Stimulated activated CD8-positive, alpha-beta memory T cell treated with anti-CD3 and anti-CD28 coated beads, Interleukin-12 subunit alpha, Interleukin-12 subunit beta, amount 100 ng/mL, for 4 hours (primary cell): ENCODE results near the gene CYCS.
A peak's percentile ranks its signal among the peaks of the same experiment; 100 is the strongest.
"Not testable (repeated sequence)": the region's sequence is repeated elsewhere in the genome, so short reads cannot be mapped to it uniquely, and the experiment has no call there.

Source experiments
- DNase-seq: peaks from one replicate; pipeline ENCODE4 v3.0.0-alpha.2; 2020; ENCODE audit warnings: low read depth

CYCS gene

DNA sequence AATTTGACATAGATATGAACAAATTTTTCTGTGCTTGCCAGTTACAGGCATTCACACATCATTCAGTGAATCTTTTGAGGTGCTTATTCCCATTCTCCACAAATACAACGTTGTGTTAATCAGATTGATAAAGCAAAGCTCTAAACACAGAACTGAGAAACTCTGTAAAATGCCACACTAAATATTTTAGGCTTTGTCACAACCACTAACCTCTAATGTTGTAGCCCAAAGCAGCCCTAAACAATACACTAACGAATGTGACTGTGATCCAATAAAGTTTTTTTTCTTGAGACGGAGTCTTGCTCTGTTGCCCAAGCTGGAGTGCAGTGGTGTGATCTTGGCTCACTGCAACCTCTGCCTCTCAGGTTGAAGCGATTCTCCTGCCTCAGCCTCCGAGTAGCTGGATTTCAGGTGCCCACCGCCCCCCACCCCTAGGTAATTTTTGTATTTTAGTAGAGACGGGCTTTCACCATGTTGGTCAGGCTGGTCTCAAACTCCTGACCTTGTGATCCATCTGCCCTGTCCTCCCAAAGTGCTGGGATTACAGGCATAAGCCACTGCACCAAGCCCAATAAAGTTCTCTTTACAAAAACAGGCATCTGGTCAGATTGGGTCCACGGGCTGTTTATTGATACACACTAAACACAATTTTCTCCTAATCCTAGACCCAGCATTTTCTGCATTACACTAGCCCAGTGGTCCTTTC, 6.9 kb downstream of the CYCS start:
- no peak for DNase-seq

DNA sequence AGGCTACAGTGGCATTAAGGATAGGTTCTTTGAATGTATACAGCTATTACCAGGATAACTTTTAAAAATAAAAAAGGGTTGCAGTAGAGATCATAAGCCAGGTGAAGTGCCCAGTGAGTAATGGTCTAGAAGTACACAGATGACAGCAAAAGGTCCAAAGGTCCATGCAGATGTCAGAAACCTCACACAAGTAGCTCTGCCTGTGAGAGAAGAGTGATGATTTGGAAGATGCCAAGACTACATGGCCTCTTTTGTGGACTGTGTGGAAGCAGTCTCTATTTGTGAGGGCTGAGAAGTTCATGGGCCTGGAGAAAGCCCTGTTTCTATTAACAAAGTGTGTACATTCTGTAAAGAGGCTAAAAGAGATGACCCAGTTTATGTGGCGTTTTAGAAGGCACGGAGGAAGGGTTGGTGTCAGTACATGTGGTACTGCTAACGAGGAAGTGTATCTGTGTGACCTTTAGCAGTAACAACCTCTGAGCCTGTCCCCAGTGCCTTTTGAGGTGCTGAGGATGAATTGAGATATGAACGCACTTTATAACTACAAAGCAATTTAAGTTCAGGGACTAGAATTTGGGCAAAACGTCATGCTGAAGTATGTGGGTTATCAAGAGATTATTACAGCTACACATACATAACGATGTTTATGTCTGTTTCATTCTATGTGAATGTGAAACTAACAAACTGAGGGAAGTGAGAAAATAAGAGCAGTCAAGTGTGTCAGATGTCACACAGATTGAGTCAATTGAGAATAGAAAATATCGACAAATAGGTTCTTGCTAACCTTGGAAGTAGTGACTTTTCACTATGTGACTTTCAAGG, 7.6 kb downstream of the CYCS start:
- no peak for DNase-seq

DNA sequence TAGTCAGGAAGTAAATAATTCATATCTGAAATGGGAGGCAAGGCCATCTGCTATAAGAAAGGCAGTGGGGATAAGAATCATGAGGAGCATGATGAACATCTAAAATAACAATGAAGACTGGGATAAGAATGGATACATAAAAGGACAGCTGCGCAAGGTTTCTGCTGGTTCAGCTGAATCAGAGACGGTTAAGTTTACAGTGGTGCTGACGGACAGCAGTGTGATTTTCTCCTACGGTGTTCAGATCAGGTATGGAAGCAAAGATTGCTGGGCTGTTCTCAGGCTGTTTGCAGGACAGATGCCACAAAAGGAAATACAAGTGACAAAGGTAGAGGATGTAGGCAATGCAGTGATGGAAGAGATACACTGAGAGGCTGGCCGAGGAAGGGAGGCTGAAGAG, 8.4 kb downstream of the CYCS start:
- no peak for DNase-seq

DNA sequence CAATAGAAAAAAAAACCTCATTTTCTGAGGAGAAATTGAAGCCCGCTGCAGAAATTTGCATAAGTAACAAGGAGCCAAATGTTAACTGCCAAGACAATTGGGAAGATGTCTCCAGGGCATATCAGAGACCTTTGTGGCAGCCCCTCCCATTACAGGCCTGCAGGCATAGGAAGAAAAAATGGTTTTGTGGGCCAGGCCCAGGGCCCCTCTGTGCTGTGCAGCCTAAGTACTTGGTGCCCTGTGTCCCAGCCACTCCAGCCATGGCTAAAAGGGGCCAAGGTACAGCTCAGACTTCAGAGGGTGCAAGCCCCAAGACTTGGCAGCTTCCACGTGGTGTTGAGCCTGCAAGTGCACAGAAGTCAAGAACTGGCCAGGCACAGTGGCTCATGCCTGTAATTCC, 14.5 kb downstream of the CYCS start:
- DNase-seq = not testable (repeated sequence)

DNA sequence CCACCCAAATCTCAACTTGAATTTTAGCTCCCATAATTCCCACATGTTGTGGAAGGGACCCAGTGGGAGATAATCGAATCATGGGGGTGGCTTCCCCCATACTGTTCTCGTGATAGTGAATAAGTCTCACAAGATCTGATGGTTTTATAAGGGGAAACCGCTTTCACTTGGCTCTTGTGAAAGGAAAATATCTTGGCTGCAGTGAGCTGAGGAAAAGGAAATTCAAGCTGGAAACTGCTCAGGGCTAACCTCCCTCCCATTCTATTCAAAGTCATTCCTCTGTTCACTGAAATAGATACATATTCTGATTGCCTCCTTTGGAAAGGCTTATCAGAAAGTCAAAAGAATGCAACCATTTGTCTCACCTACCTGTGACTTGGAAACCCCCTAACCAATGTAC, 15.8 kb downstream of the CYCS start:
- no peak for DNase-seq

DNA sequence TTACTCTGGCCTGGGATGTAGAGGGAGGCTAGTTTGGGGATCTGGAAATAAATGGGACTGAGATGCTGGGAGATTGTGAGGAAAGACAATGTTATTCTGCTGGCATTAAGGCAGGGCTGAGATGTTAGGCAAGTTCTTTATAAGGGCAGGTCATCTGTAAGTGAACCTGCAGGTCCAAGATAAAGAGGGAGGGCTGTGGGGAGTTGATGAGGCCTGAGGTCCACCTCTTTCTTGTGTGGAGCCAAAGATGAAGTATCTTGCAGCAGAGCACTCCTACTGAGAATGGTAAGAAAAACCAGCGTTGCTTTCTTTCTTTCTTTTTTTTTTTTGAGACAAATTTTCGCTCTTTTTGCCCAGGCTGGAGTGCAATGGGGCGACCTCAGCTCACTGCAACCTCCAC, 19.1 kb downstream of the CYCS start:
- no peak for DNase-seq

DNA sequence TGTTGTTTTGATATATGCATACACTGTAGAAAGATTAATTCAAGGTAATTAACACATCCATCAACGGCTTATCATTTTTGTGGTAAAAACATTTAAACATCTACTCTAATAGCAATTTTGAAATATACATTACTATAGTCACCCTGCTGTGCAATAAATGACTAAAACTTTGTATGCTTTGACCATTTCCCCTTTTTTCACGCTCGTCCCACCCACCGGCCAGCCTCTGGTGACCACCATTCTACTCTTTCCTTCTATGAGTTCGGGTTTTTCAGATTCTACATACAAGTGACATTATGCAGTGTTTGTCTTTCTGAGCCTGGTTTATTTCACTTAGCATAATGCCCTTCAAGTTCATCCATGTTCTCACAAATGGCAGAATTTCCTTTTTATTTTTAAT, 21.3 kb downstream of the CYCS start:
- no peak for DNase-seq

DNA sequence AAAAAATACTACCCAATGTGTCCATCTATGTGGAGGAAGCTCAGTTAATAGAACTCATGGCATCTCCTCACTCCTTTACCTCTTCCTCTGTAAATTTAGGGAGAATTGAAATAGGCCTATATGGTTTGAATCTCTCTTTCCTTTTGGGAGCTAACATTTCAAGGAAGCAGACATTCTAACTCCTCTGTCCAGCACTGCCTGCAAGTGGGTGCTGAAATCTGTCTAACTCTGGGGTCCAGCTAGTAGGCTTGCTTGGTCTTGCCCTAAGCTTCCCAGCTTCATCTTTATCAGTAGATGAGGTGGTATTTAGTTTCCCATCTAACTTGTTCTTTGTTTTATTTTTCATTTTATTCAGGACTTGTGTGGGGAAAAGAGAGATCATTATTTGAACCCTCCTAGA, 23.2 kb downstream of the CYCS start:
- DNase-seq = no peak

DNA sequence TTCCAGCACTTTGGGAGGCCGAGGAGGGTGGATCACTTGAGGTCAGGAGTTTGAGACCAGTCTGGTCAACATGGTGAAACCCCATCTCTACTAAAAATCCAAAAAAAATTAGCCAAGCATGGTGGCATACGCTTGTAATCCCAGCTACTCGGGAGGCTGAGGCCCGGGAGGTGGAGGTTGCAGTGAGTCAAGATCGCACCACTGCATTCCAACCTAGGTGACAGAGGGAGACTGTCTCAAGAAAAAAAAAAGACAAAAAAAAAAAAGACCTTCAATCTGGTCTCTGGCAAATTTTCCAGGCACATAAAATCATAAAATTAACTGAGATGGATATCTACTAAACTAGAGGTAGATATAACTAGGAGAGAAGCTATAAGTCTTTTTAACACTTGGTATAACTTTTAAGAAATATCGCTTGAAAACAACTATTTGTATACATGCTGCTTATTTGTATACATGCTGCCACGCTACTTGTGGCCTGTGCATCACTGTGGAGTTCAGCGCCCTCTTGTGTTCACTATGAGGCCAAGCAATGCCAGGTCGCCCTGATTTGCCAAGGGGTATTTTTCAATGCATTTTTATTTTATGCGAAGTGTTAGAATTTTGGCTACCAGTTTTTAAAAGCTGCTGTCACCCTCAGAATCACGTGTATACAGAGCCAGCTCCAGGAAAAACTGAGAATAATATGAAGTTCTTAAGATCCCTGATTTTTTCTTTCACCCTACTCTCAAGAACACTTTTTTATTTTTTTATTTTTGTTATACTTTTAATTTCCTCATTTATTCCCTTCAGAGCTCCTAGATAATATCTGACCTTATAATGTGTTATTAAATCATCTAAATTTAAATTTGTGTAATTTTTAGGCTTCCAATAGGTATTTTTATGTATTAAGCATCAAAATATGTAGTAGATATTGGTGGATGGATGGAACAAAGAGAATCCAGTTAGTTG, 26.7 kb downstream of the CYCS start:
- peak; percentile 10 for DNase-seq

DNA sequence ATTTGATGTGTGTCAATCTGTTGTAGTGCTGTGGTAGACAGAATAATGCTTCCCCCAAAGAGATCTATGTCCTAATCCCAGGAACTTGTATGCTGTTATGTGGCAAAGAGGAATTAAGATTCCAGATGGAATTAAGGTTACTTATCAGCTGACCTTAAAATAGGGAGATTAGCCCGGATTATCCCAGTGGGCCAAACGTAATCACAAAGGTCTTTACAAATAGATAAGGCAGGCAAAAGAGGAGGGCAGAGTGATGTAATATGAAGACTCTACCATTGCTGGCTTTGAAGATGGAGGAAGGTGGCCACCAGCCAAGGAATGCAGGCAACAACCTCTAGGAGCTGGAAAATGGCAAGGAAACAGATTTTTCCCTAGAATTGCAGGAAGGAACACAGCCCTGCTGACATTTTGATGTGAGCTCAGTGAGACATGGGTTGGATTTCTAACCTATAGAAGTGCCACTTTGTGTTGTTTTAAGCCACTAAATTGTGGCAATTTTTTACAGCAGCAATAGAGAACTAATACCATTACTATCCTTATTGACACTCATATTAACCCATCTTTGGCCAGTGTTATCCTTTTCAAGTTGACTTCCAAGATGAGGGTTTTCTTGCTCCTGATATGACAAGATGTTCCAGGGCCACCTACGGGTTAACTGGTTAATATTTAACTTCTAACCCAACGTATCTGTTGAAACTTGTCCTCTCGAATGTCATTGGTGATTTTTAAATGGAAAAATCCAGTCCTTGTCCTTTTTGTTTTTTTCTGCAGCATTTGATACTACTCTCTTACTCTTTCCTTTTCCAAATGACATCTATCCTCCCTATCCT, 29.3 kb downstream of the CYCS start:
- DNase-seq = no peak

DNA sequence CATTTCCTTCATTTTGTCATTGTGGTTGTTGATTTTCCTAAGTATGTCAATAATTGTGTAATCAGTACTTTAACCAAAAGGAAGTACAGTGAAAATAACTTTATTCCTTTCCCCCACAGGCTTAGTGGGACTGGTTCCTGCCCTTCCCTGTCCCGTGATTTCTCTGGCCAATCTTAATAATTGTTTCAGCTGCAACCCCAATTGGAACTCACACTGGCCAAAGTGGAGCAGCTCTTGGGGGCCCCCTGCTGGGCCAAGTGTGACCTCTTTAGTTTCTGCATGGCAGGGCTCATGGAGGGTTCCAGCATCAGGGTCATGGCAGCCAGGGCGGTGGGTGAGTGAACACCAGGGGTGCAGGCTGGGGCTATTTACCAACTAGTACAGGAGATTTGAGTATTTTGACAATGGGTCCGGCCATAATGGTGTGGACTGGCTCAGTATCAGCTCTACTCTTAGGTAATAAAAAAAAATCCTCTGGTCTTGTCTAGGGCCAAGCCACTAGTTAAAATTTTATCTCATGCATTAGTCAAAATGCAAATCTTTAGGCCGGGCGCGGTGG, 31.7 kb downstream of the CYCS start:
- DNase-seq = peak; percentile 46

DNA sequence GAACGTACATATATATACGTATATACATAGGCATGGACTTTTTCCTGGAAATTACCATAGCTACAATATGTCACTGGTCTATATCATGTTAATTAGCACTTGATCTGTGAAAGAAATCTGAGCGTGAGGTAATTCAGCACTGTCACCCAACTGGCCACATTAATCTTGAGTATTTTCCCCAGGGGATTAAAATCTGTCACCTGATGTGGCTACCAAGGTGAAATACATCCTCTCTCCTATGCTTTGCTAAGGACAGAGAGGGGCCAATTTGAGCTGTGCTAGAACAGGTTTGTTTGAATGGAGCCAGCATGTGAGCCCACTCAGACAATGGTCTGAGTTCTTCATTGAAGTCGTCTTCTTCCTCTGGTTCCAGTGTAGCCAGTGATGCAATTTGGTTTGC, 33.3 kb downstream of the CYCS start:
- no peak for DNase-seq

DNA sequence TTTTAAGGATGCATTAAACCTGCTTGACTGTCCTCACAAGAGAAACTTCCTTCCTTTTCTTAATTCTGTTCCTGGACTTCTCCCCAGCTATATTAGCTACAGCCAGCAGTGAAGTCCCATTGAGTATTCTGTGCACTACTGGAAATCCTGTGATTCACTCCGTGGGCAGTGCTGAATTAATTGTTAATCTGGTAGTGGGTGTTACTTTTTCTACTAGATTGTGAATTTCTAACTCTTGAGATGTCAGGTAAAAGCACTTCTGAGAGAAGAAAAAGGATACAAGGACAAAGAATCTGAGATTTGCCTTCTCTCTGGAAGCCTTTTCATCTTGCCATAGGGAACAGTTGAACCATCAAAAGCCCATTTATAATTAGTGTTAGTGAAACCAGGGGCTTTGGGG, 33.9 kb downstream of the CYCS start:
- DNase-seq = no peak

DNA sequence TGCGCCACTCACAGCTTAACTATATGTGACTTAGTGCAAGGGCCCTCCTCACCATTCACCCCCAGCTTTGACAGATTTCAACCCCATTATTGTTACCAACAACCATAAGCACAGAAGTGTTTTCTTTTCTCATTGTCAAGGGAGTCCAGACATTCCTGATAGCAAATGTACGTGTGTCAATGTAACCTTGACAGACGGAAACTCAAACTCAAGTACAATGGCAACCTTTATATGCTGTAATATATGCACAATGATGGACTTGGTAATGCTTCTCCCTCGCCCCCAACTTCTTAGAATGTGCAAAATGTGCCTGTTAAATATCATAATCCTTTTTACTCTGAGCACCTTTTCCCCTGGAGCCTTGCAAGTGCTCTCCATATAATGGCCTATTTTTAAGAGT, 34.7 kb downstream of the CYCS start:
- no peak for DNase-seq

DNA sequence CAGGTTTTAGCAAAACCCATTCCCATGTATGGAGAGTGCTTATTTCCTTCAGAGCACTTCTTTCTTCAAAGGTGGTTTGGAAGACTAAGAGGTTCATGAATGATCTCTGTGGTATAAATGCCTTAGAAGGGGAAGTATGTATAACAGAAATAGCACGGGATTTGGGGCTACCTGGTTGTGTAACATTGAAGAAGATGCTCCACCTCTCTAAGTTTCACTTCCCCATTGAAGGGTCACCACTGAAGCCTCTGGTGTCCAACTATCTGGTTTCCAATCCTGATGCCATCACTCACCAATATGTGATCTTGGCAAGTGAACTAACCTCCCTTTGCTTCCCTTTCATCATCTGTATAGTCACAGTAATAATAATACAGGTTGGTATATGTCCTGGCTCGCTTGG, 37.2 kb downstream of the CYCS start:
- no peak for DNase-seq

DNA sequence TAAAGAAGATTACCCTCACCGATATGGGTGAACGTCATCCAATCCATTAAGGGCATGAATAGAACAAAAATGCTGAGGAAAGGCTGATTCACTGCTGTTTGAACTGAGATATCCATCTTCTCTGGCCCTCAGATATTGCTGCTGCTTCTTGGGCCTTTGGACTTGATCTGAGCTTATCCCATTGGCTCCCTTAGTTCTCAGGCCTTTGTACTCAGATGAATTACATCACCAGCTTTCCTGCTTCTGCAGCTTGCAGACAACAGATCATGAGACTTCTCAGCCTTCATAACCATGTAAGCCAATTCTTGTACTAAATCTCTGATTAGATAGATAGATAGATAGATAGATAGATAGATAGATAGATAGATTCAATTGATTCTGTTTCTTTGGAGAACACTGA, 40.2 kb downstream of the CYCS start:
- no peak for DNase-seq

DNA sequence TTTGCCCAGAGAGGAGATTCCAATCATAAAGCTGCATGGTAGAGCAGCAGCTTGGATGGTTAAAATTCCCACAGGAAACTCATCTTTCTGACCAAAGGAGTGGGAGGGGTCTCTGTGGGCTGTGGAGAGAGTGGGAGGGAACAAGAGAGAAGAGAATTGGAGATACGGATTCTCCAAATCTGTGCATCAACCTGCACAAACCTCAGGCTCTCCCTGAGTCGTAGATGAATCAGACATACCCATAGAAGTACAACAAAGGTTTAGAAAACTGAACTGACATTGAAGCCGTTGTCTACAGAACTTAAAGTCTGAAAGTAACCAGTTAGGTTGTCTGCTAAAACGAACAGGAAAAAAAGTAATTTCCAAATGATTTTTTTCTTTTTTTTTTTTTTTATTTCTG, 41.9 kb downstream of the CYCS start:
- DNase-seq = no peak

DNA sequence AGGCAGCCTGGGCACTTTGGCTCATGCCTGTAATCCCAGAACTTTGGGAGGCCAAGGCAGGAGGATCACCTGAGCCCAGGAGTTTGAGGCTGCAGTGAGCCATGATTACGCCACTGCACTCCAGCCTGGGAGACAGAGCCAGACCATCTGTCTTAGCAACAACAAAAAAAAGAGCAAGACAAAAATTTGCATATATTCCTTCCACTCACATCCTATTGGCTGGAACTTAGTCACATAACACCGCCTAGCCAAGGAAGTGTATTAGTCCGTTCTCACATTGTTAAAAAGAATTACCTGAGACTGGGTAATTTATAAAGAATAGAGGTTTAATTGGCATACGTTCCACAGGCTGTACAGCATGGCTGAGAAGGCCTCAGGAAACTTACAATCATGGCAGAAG, 43.0 kb downstream of the CYCS start:
- not testable (repeated sequence) for DNase-seq

DNA sequence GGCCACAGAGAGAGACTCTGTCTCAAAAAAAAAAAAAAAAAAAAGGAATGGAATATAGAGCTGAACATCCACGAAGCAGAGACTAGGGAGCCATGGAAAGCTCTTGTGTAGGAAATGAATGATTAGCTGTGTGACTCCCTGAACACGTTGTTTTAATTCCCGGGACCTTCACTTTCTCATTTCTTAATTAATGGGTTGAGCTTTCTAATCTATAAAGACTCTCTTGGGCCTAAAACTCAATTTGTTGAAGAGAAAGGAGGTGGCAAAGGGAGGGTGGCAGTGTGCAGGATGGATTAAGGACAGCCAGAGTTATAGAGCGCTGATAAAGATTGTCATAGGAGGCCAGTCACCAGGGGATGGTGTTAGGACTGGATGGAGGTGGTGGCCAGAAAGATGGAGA, 48.0 kb downstream of the CYCS start:
- DNase-seq = no peak

DNA sequence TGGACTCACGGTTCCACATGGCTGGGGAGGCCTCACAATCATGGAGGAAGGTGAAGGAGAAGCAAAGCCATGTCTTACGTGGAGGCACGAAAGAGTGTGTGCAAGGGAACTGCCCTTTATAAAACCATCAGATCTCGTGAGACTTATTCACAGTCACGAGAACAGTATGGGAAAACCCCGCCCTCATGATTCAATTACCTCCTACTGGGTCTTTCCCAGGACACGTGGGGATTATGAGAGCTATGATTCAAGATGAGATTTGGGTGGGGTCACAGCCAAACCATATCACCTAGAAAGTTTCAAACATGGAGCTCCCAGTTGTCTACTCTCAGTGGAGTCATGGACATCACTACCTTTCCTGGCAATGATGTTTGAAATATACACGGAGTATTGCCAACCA, 49.6 kb downstream of the CYCS start:
- no peak for DNase-seq

DNA sequence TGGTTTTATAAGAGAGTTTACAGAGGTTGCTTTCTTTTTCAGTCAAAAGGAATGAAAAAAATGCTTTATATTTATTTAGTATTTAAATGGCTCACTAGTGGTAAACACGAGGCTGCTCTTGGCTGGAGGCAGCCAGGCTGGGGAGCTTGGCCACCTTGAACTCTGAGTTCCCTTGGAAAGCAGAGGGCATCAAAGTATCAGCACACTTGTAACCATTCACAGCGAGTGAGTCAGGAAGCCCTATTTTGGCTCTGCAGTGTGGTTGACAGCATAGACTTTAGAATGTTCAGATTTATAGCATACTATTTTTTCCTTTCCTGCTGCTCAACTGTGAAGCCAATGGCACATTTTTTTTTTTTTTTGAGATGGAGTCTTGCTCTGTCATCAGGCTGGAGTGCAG, 51.6 kb downstream of the CYCS start:
- DNase-seq = no peak
